Measurements from ENCODE around the gene DOK5. TPM values are rescaled to one million over a fixed set of nuclear protein-coding genes. Genes with fewer than 3 reads are reported as not detected.
A peak's percentile ranks its signal among the peaks of the same experiment; 100 is the strongest.

Gene DOK5
- total and polyA plus RNA-seq, 4 donors, result 0.37 to 3.1 (median 0.46) TPM

- WGBS, 2 donors, result 12% methylated on average over 8 of the region's 8 CpGs
- DNase-seq (peak; percentile 86 to 94 (median 93)), ATAC-seq (ENCODE audit: insufficient read depth, low FRiP score) (no peak)
- peaks cover 0 to 42% (median 7%) of the 10 kb centered on the region in 5 donors for H3K4me1 ChIP-seq (ENCODE audit: control insufficient read depth in 5 of 5, insufficient read depth in 5 of 5, low read length in 5 of 5)
- no peaks in the 10 kb centered on the region for H3K9me3 ChIP-seq (ENCODE audit: control insufficient read depth in 4 of 4, insufficient read depth in 3 of 4, low read length in 3 of 4)
- TF ChIP-seq, protein P1, sequence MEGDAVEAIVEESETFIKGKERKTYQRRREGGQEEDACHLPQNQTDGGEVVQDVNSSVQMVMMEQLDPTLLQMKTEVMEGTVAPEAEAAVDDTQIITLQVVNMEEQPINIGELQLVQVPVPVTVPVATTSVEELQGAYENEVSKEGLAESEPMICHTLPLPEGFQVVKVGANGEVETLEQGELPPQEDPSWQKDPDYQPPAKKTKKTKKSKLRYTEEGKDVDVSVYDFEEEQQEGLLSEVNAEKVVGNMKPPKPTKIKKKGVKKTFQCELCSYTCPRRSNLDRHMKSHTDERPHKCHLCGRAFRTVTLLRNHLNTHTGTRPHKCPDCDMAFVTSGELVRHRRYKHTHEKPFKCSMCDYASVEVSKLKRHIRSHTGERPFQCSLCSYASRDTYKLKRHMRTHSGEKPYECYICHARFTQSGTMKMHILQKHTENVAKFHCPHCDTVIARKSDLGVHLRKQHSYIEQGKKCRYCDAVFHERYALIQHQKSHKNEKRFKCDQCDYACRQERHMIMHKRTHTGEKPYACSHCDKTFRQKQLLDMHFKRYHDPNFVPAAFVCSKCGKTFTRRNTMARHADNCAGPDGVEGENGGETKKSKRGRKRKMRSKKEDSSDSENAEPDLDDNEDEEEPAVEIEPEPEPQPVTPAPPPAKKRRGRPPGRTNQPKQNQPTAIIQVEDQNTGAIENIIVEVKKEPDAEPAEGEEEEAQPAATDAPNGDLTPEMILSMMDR (IDR thresholded peaks at IDR 0.05; ENCODE audit: control extremely low read depth, extremely low read depth), result peak; percentile 61
- no peak overlapping the region for H3K4me3 ChIP-seq
- H3K27ac ChIP-seq (ENCODE audit: low read depth in 1 of 2, low read length in 1 of 2), result no peak overlapping the region
- no peaks in the 10 kb centered on the region for H3K27me3 ChIP-seq (ENCODE audit: control insufficient read depth in 3 of 3, insufficient read depth in 3 of 3, low read length in 2 of 3)
- no peaks in the 10 kb centered on the region for H3K36me3 ChIP-seq (ENCODE audit: control insufficient read depth in 4 of 4, insufficient read depth in 4 of 4, low read length in 4 of 4)
- no peak overlapping the region for H3K9ac ChIP-seq (ENCODE audit: insufficient read depth in 1 of 2, low read length in 2 of 2)
Observed at GRCh38 chr20:54649511-54649962, 174.1 kb downstream of the DOK5 start.

DNA sequence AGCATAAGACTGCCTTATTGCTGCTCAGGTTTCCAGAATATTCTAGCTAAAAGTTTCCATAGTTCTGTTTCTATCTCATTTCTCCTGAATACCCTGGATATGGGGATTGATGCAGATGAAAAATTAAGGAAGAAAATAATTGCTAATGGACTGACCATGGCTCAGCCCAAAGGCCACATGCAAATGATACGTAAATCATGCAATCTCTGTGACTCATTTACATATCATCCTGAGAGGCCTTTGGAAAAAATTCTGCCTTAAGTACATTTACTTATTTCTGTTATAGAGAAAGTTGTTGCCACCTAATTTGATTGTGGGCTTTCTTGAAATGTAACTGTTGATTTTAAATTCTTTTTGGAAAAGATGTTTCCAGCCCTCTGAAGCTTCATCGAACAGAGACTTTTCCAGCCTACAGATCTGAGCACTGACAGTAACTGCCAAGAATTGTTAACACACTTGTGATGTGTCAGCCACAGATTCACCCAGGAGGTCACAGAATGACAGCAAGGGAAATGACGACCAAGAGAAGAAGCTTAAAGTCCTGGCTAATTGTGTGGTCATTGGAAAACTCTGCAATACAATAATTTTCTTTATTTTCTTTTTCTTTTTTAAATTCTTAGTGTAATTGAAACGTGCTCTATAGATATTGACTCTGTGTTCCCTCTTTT is 174.8 kb downstream of the DOK5 start:
- Histone ChIP-seq H3K36me3 (ENCODE audit: control insufficient read depth in 4 of 4, insufficient read depth in 4 of 4, low read length in 4 of 4) (no peaks in the 10 kb centered on the region), H3K9me3 (ENCODE audit: control insufficient read depth in 4 of 4, insufficient read depth in 3 of 4, low read length in 3 of 4) (no peaks in the 10 kb centered on the region), H3K4me3 (no peak overlapping the region), H3K4me1 (ENCODE audit: control insufficient read depth in 5 of 5, insufficient read depth in 5 of 5, low read length in 5 of 5) (peaks cover 0 to 48% (median 7%) of the 10 kb centered on the region in 5 donors), H3K27me3 (ENCODE audit: control insufficient read depth in 3 of 3, insufficient read depth in 3 of 3, low read length in 2 of 3) (no peaks in the 10 kb centered on the region), H3K9ac (ENCODE audit: insufficient read depth in 1 of 2, low read length in 2 of 2) (peak overlapping the region in 1 of 2 donors; percentile 56), H3K27ac (ENCODE audit: low read depth in 1 of 2, low read length in 1 of 2) (no peak overlapping the region)
- TF ChIP-seq, protein P1 (IDR thresholded peaks at IDR 0.05; ENCODE audit: control extremely low read depth, extremely low read depth), result no peak
- DNase-seq, result peak; percentile 43 to 61 (median 57)
- 32 to 50% methylated on average over 4 of the region's 4 CpGs for whole genome bisulfite sequencing, 2 donors
- ATAC-seq (ENCODE audit: insufficient read depth, low FRiP score), result no peak

GRCh38 chr20:54651252-54651651 is 175.9 kb downstream of the DOK5 start:
- TF ChIP-seq, protein P1 (IDR thresholded peaks at IDR 0.05; ENCODE audit: control extremely low read depth, extremely low read depth), result no peak
- DNase-seq (no peak), ATAC-seq (ENCODE audit: insufficient read depth, low FRiP score) (no peak)
- H3K9ac ChIP-seq (ENCODE audit: insufficient read depth in 1 of 2, low read length in 2 of 2), result no peak overlapping the region
- H3K9me3 ChIP-seq (ENCODE audit: control insufficient read depth in 4 of 4, insufficient read depth in 3 of 4, low read length in 3 of 4), result no peaks in the 10 kb centered on the region
- no peaks in the 10 kb centered on the region for H3K36me3 ChIP-seq (ENCODE audit: control insufficient read depth in 4 of 4, insufficient read depth in 4 of 4, low read length in 4 of 4)
- no peak overlapping the region for H3K27ac ChIP-seq (ENCODE audit: low read depth in 1 of 2, low read length in 1 of 2)
- no peaks in the 10 kb centered on the region for H3K27me3 ChIP-seq (ENCODE audit: control insufficient read depth in 3 of 3, insufficient read depth in 3 of 3, low read length in 2 of 3)
- peaks cover 0 to 49% (median 7%) of the 10 kb centered on the region in 5 donors for H3K4me1 ChIP-seq (ENCODE audit: control insufficient read depth in 5 of 5, insufficient read depth in 5 of 5, low read length in 5 of 5)
- H3K4me3 ChIP-seq, result no peak overlapping the region
- WGBS, 2 donors, result 88 to 93% methylated on average over 3 of the region's 3 CpGs
